HCT116 (cell line): ENCODE data around the gene SPATS2L. TPM values are rescaled to one million over a fixed set of nuclear protein-coding genes. Genes with fewer than 3 reads are reported as not detected.

Experiments
- ATAC-seq: fragments of 200-7000 bp; cut with Tn5 transposase; 2 replicates; pipeline ENCODE4 v1.9.1; 2020; ENCODE audit warnings: mild to moderate bottlenecking, moderate library complexity
- BruUV-seq: library from RNA; stranded (reverse); fragments of 400-500 nt; replicated peaks from 2 replicates; lab custom pipeline; 2021; lab: Mats Ljungman, UMichigan
- CTCF ChIA-PET: fragments of 300-600 bp; sonication (Branson Sonifier 250); formaldehyde crosslinking; loops from one replicate; lab custom pipeline; 2021; ENCODE audit warnings: antibody characterized with exemption; lab: Charles Lee
- POLR2A ChIA-PET: fragments of 300-600, 350-600 bp; sonication (Branson Sonifier 250); formaldehyde crosslinking; loops from one replicate; lab custom pipeline; 2021; ENCODE audit warnings: antibody characterized with exemption; lab: Charles Lee
- RAD21 ChIA-PET, 2 experiments: fragments of 300-600 bp; sonication (Branson Sonifier 250); formaldehyde crosslinking; loops; one replicate each; lab custom pipeline; 2023; ENCODE audit warnings: low total read pairs in 2 of 2; ENCODE audit not compliant: uncharacterized antibody in 2 of 2, unreplicated experiment in 2 of 2, low non-redundant PET in 1 of 2; lab: Charles Lee
- DNase-seq: peaks from one replicate; pipeline ENCODE4 v3.0.0-alpha.2; 2010; ENCODE audit warnings: low read depth, low spot score
- H2AFZ ChIP-seq: fragments of 200-600 bp; shearing (Covaris generic), sonication (generic); 2 replicates; pipeline ENCODE4 v1.6.1; 2017; ENCODE audit warnings: low read depth, mixed run types, mixed read lengths, antibody characterized with exemption, low read length; ENCODE audit not compliant: poor library complexity, severe bottlenecking
- H3K27ac ChIP-seq: 2 replicates; pipeline ENCODE4 v1.5.1; 2012; ENCODE audit warnings: low read depth, low read length
- H3K27me3 ChIP-seq: fragments of 200-600 bp; sonication (generic); 2 replicates; pipeline ENCODE4 v1.6.1; 2016; ENCODE audit warnings: mixed run types, low read length, mixed read lengths; ENCODE audit not compliant: insufficient read depth
- H3K36me3 ChIP-seq, 2 experiments: fragments of 200-500 bp in 1 of 2; fragments of 200-600 bp in 1 of 2; sonication (Bioruptor generic) in 1 of 2; sonication (generic) in 1 of 2; 2 replicates each; pipeline versions ENCODE4 v1.5.1 to v1.6.1; 2014 to 2016; ENCODE audit warnings: low read length in 2 of 2, inconsistent platforms in 1 of 2, mixed read lengths in 1 of 2, mixed run types in 1 of 2; ENCODE audit not compliant: insufficient read depth in 2 of 2, control insufficient read depth in 1 of 2
- H3K4me1 ChIP-seq, 2 experiments: fragments of 200-600 bp in 1 of 2; sonication (generic) in 1 of 2; 2 replicates each; pipeline versions ENCODE4 v1.5.1 to v1.6.1; 2012 to 2017; ENCODE audit warnings: low read length in 2 of 2, inconsistent platforms in 1 of 2, mild to moderate bottlenecking in 1 of 2, mixed read lengths in 1 of 2, mixed run types in 1 of 2, moderate library complexity in 1 of 2; ENCODE audit not compliant: insufficient read depth in 2 of 2, control insufficient read depth in 1 of 2
- H3K4me2 ChIP-seq: fragments of 200-600 bp; sonication (generic); 2 replicates; pipeline ENCODE4 v1.6.1; 2017; ENCODE audit warnings: mixed run types, low read length, mixed read lengths
- H3K4me3 ChIP-seq, 2 experiments: fragments of 200-600 bp in 1 of 2; sonication (generic) in 1 of 2; replicated peaks in 1 of 2; 2 replicates each; pipeline ENCODE4 v1.5.1; 2011 to 2016; ENCODE audit warnings: low read length in 2 of 2, control low read depth in 1 of 2, low read depth in 1 of 2, mild to moderate bottlenecking in 1 of 2, mixed read lengths in 1 of 2, mixed run types in 1 of 2
- H3K79me2 ChIP-seq: fragments of 200-600 bp; sonication (generic); 2 replicates; pipeline ENCODE4 v1.6.1; 2017; ENCODE audit warnings: mild to moderate bottlenecking, mixed run types, low read length, moderate library complexity, mixed read lengths; ENCODE audit not compliant: insufficient read depth
- H3K9ac ChIP-seq: fragments of 200-600 bp; sonication (generic); 2 replicates; pipeline ENCODE4 v1.6.1; 2016; ENCODE audit warnings: low read length, mixed read lengths
- H3K9me2 ChIP-seq: fragments of 200-600 bp; sonication (generic), shearing (Covaris generic); 2 replicates; pipeline ENCODE4 v1.6.1; 2017; ENCODE audit warnings: mixed run types, mild to moderate bottlenecking, moderate library complexity; ENCODE audit not compliant: insufficient read depth
- H3K9me3 ChIP-seq, 2 experiments: fragments of 200-500 bp in 1 of 2; fragments of 200-600 bp in 1 of 2; sonication (Bioruptor generic) in 1 of 2; sonication (generic) in 1 of 2; 2 replicates each; pipeline ENCODE4 v1.6.1; 2014 to 2017; ENCODE audit warnings: low read length in 2 of 2, mixed read lengths in 2 of 2, inconsistent platforms in 1 of 2, low read depth in 1 of 2, mild to moderate bottlenecking in 1 of 2, mixed run types in 1 of 2, moderate library complexity in 1 of 2; ENCODE audit not compliant: control insufficient read depth in 1 of 2, insufficient read depth in 1 of 2
- H4K20me1 ChIP-seq: fragments of 200-600 bp; sonication (generic), shearing (Covaris generic); 2 replicates; pipeline ENCODE4 v1.6.1; 2017; ENCODE audit warnings: mixed run types, mild to moderate bottlenecking, moderate library complexity; ENCODE audit not compliant: insufficient read depth
- CBX3 ChIP-seq: IDR thresholded peaks from 2 replicates; pipeline ENCODE4 v1.6.1; 2012; ENCODE audit warnings: low read depth
- CTCF ChIP-seq, 3 experiments: fragments of 200-600 bp in 1 of 3; sonication (generic) in 1 of 3; IDR thresholded peaks in 2 of 3; conservative IDR thresholded peaks in 1 of 3; 2 replicates each; pipeline ENCODE4 v1.5.1; 2012 to 2017; ENCODE audit warnings: low read depth in 2 of 3, low read length in 2 of 3, antibody characterized with exemption in 1 of 3, borderline replicate concordance in 1 of 3, control low read depth in 1 of 3, mild to moderate bottlenecking in 1 of 3, mixed read lengths in 1 of 3, mixed run types in 1 of 3, moderate library complexity in 1 of 3; ENCODE audit not compliant: insufficient read depth in 1 of 3
- EGR1 ChIP-seq: IDR thresholded peaks from 2 replicates; pipeline ENCODE4 v1.6.1; 2012; ENCODE audit warnings: low read depth
- ELF1 ChIP-seq: IDR thresholded peaks from 2 replicates; pipeline ENCODE4 v1.6.1; 2012; ENCODE audit warnings: low read depth, borderline replicate concordance
- EZH2 ChIP-seq: fragments of 200-600 bp; sonication (generic); IDR thresholded peaks from 2 replicates; pipeline ENCODE4 v1.6.1; 2017; ENCODE audit warnings: antibody characterized with exemption, mixed run types
- FOSL1 ChIP-seq: IDR thresholded peaks from 2 replicates; pipeline ENCODE4 v1.6.1; 2012; ENCODE audit warnings: low read depth
- JUND ChIP-seq: IDR thresholded peaks from 2 replicates; pipeline ENCODE4 v1.6.1; 2012
- POLR2A ChIP-seq: IDR thresholded peaks from 2 replicates; pipeline ENCODE4 v1.7.0; 2011; ENCODE audit warnings: borderline replicate concordance; ENCODE audit not compliant: insufficient read depth, insufficient read length; ENCODE audit errors: extremely low read depth
- POLR2AphosphoS5 ChIP-seq: IDR thresholded peaks from 2 replicates; pipeline ENCODE4 v1.6.1; 2011; ENCODE audit warnings: mild to moderate bottlenecking, low read depth, low read length, moderate library complexity
- RAD21 ChIP-seq: IDR thresholded peaks from 2 replicates; pipeline ENCODE4 v1.6.1; 2012; ENCODE audit warnings: low read depth, mild to moderate bottlenecking
- SP1 ChIP-seq: IDR thresholded peaks from 2 replicates; pipeline ENCODE4 v1.6.1; 2012; ENCODE audit warnings: low read depth
- SRF ChIP-seq: IDR thresholded peaks from 2 replicates; pipeline ENCODE4 v1.6.1; 2012; ENCODE audit warnings: low read depth
- YY1 ChIP-seq: IDR thresholded peaks from 2 replicates; pipeline ENCODE4 v1.6.1; 2011; ENCODE audit warnings: low read length, low read depth, moderate library complexity, mild to moderate bottlenecking; ENCODE audit not compliant: insufficient replicate concordance; ENCODE audit errors: extremely low read depth
- ZBTB33 ChIP-seq: IDR thresholded peaks from 2 replicates; pipeline ENCODE4 v1.6.1; 2011; ENCODE audit warnings: mild to moderate bottlenecking, low read length, moderate library complexity; ENCODE audit not compliant: insufficient replicate concordance; ENCODE audit errors: extremely low read depth
- ZFX ChIP-seq: fragments of 450-650 bp; IDR thresholded peaks from 2 replicates; pipeline ENCODE4 v1.6.1; 2017
- ZNF274 ChIP-seq: fragments of 200-500 bp; sonication (Bioruptor generic); IDR thresholded peaks from 2 replicates; pipeline ENCODE4 v1.6.1; 2014; ENCODE audit warnings: mild to moderate bottlenecking, low read depth, low read length, inconsistent platforms
- intact Hi-C: fragments of 100-400 bp; cut with micrococcal nuclease; formaldehyde crosslinking; loops from 2 replicates; pipeline ENCODE4 v1.10.0; 2022
- total RNA-seq: library from RNA; stranded (reverse); gene quantifications from one replicate; pipeline ENCODE4 v1.2.1, GENCODE V29; 2021; ENCODE audit not compliant: unreplicated experiment
- TF ChIP-seq, protein P1 (sequence below): IDR thresholded peaks from 2 replicates; pipeline ENCODE4 v1.6.1; 2012
- TF ChIP-seq, protein P2 (sequence below): IDR thresholded peaks from 2 replicates; pipeline ENCODE4 v1.6.1; 2012
- TF ChIP-seq, protein P3 (sequence below): IDR thresholded peaks from 2 replicates; pipeline ENCODE4 v1.6.1; 2012; ENCODE audit warnings: low read depth

Gene SPATS2L
- total RNA-seq, 1 experiment from 2014 or later = 87.1 TPM

- POLR2A ChIA-PET = no interaction called here
- CTCF ChIA-PET = no interaction called here
- Histone ChIP-seq H3K79me2 (no peaks in the 10 kb centered on the region), H3K4me2 (no peak overlapping the region), H4K20me1 (no peaks in the 10 kb centered on the region), H3K36me3 (peaks cover 7 to 30% of the 10 kb centered on the region in 2 experiments; a peak in 2 of 4 replicates), H3K9me2 (no peaks in the 10 kb centered on the region), H3K4me1 (no peaks in the 10 kb centered on the region), H3K27ac (no peak overlapping the region), H2AFZ (no peak overlapping the region), H3K27me3 (no peaks in the 10 kb centered on the region), H3K9ac (no peak overlapping the region), H3K4me3 (no peak overlapping the region), H3K9me3 (no peaks in the 10 kb centered on the region)
- RAD21 ChIA-PET = no interaction called here
- TSS peak; percentile 7 for BruUV-seq
- TF ChIP-seq, protein P1, sequence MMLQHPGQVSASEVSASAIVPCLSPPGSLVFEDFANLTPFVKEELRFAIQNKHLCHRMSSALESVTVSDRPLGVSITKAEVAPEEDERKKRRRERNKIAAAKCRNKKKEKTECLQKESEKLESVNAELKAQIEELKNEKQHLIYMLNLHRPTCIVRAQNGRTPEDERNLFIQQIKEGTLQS = no peak
- TF ChIP-seq SP1 (no peak), ZFX (no peak), ZBTB33 (no peak), FOSL1 (no peak), EZH2 (no peak), YY1 (no peak), ZNF274 (no peak), POLR2A (no peak), JUND (no peak), EGR1 (no peak), SRF (no peak), CTCF (IDR thresholded peaks at IDR 0.05 in 2 of 3, conservative IDR thresholded peaks at IDR 0.05 in 1 of 3; ENCODE audit: borderline replicate concordance in 1 of 3, insufficient read depth in 1 of 3, low read depth in 2 of 3, low read length in 2 of 3) (no peak), POLR2AphosphoS5 (no peak), ELF1 (no peak), RAD21 (no peak), CBX3 (no peak)
- TF ChIP-seq, protein P2, sequence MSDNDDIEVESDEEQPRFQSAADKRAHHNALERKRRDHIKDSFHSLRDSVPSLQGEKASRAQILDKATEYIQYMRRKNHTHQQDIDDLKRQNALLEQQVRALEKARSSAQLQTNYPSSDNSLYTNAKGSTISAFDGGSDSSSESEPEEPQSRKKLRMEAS = no peak
- TF ChIP-seq, protein P3, sequence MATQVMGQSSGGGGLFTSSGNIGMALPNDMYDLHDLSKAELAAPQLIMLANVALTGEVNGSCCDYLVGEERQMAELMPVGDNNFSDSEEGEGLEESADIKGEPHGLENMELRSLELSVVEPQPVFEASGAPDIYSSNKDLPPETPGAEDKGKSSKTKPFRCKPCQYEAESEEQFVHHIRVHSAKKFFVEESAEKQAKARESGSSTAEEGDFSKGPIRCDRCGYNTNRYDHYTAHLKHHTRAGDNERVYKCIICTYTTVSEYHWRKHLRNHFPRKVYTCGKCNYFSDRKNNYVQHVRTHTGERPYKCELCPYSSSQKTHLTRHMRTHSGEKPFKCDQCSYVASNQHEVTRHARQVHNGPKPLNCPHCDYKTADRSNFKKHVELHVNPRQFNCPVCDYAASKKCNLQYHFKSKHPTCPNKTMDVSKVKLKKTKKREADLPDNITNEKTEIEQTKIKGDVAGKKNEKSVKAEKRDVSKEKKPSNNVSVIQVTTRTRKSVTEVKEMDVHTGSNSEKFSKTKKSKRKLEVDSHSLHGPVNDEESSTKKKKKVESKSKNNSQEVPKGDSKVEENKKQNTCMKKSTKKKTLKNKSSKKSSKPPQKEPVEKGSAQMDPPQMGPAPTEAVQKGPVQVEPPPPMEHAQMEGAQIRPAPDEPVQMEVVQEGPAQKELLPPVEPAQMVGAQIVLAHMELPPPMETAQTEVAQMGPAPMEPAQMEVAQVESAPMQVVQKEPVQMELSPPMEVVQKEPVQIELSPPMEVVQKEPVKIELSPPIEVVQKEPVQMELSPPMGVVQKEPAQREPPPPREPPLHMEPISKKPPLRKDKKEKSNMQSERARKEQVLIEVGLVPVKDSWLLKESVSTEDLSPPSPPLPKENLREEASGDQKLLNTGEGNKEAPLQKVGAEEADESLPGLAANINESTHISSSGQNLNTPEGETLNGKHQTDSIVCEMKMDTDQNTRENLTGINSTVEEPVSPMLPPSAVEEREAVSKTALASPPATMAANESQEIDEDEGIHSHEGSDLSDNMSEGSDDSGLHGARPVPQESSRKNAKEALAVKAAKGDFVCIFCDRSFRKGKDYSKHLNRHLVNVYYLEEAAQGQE = no peak
- no peak for ATAC-seq
- intact Hi-C loops = no loop called here
- no peak for DNase-seq
Measured at GRCh38 chr2:200467806-200468681, 161.6 kb downstream of the SPATS2L start.
